AG04450 (cell line): ENCODE measurements around the gene EFCAB10. TPM values are rescaled to one million over a fixed set of nuclear protein-coding genes. Genes with fewer than 3 reads are reported as not detected.
"Not testable (repeated sequence)": the region's sequence is repeated elsewhere in the genome, so short reads cannot be mapped to it uniquely, and the experiment has no call there.

Experiments used
- CTCF ChIA-PET: fragments of 300-600, 350-600 bp; formaldehyde crosslinking; extraction: SDS; loops from one replicate; lab custom pipeline; 2022; ENCODE audit warnings: antibody characterized with exemption, inconsistent platforms; lab: Charles Lee
- POLR2A ChIA-PET: fragments of 350-600 bp; formaldehyde crosslinking; extraction: SDS; loops from one replicate; lab custom pipeline; 2021; ENCODE audit warnings: antibody characterized with exemption, inconsistent platforms; lab: Yijun Ruan, JAX
- DNase-seq: peaks from one replicate; pipeline ENCODE4 v3.0.0-alpha.2; 2011; ENCODE audit warnings: low read depth, low spot score
- H3K27ac ChIP-seq: one replicate; pipeline ENCODE4 v1.5.1; 2012; ENCODE audit warnings: low read depth, low read length, control low read depth
- H3K27me3 ChIP-seq: one replicate; pipeline ENCODE4 v1.6.0; 2012; ENCODE audit warnings: low read length; ENCODE audit not compliant: control insufficient read depth, insufficient read depth
- H3K4me3 ChIP-seq: 2 replicates; pipeline ENCODE4 v1.5.1; 2011; ENCODE audit warnings: mild to moderate bottlenecking, low read depth, low read length, control low read depth
- H3K9me3 ChIP-seq: 2 replicates; pipeline ENCODE4 v1.5.1; 2012; ENCODE audit warnings: low read length; ENCODE audit not compliant: control insufficient read depth, insufficient read depth
- CTCF ChIP-seq: IDR thresholded peaks from 2 replicates; pipeline ENCODE4 v1.5.1; 2011; ENCODE audit warnings: low read depth, low read length, control low read depth, inconsistent platforms
- polyA plus RNA-seq: library from polyadenylated mRNA; depleted of rRNA; stranded (reverse); fragments of >200 nt; gene quantifications from 2 replicates; pipeline ENCODE4 v1.2.3, GENCODE V29; 2011; rRNA removed

EFCAB10 gene
- polyA plus RNA-seq, 1 experiment, result not detected

GRCh38 chr7:105521717-105522463 is 59.4 kb downstream of the EFCAB10 start, which contains the start of gene PUS7:
Gene PUS7 (minus strand): TSS chr7:105522271. CDS start chr7:105508512, 13,759 bp downstream.
- Histone ChIP-seq H3K27me3 (no peaks in the 10 kb centered on the region), H3K4me3 (peak within 1 kb of the TSS; percentile 93), H3K27ac (peak within 1 kb of the TSS; percentile 81), H3K9me3 (no peaks in the 10 kb centered on the region; the same call in 1 of the 2 replicates)
- peak; percentile 55 for DNase-seq
- CTCF ChIA-PET, result interaction anchor here (2.5 kb wide), 1 partner anchor 10 kb away, joined by 13 read pairs; the partner anchor contains the start of gene RINT1
- TF ChIP-seq CTCF, result no peak
- POLR2A ChIA-PET, result interaction anchor here (1.2 to 1.4 kb wide), 2 partner anchors 10 kb away, joined by 3 to 6 read pairs; partner anchors contain the start of gene RINT1

- POLR2A ChIA-PET, result interaction anchor here (1.4 kb wide), 1 partner anchor 11 kb away, joined by 3 read pairs; the partner anchor contains the start of gene RINT1
- no peak for TF ChIP-seq CTCF
- Histone ChIP-seq H3K9me3 (no peaks in the 10 kb centered on the region; the same call in 1 of the 2 replicates), H3K4me3 (peak overlapping the region; percentile 93), H3K27ac (peak overlapping the region; percentile 81), H3K27me3 (no peaks in the 10 kb centered on the region)
- DNase-seq, result peak; percentile 7
- CTCF ChIA-PET, result no interaction called here
These were observed 60.1 kb downstream of the EFCAB10 start for GRCh38 chr7:105521027-105521716.

GRCh38 chr7:105520620-105521019 is 60.7 kb downstream of the EFCAB10 start:
- not testable (repeated sequence) for DNase-seq, H3K27ac ChIP-seq, H3K27me3 ChIP-seq, H3K9me3 ChIP-seq
- H3K4me3 ChIP-seq, result peak overlapping the region; percentile 93
- ChIA-PET POLR2A (interaction anchor here (1.4 kb wide), 1 partner anchor 12 kb away, joined by 3 read pairs; the partner anchor contains the start of gene RINT1), CTCF (interaction anchor here (0.6 kb wide), 1 partner anchor 25 kb away, joined by 7 read pairs; no protein-coding TSS in a partner anchor)

GRCh38 chr7:105519353-105519752 is 61.9 kb downstream of the EFCAB10 start:
- Histone ChIP-seq H3K27me3 (no peaks in the 10 kb centered on the region), H3K27ac (no peak overlapping the region), H3K9me3 (peaks cover 4% of the 10 kb centered on the region; the same call in 1 of the 2 replicates), H3K4me3 (no peak overlapping the region)
- ChIA-PET POLR2A (no interaction called here), CTCF (interaction anchor here (1.5 kb wide), 1 partner anchor 12 kb away, joined by 9 read pairs; the partner anchor contains the start of gene RINT1)
- no peak for DNase-seq
- no peak for TF ChIP-seq CTCF

GRCh38 chr7:105515610-105516009 is 65.7 kb downstream of the EFCAB10 start:
- CTCF ChIA-PET, POLR2A ChIA-PET, H3K27ac ChIP-seq, H3K9me3 ChIP-seq, H3K4me3 ChIP-seq, H3K27me3 ChIP-seq, DNase-seq: not testable (repeated sequence)

Other genes starting within 250 kb of the EFCAB10 start
- gene SRPK2, start 192.6 kb downstream of the EFCAB10 start, polyA plus RNA-seq, result 22.4 and 23.7 TPM in 2 replicates
- 9.0 and 13.8 TPM in 2 replicates for gene PUS7, start 59.2 kb downstream of the EFCAB10 start, polyA plus RNA-seq
- gene RINT1, start 49.3 kb downstream of the EFCAB10 start, polyA plus RNA-seq, result 21.6 and 27.6 TPM in 2 replicates